H1 (cell line): ENCODE measurements around the gene SLC39A13. TPM values are rescaled to one million over a fixed set of nuclear protein-coding genes. Genes with fewer than 3 reads are reported as not detected.
A peak's percentile ranks its signal among the peaks of the same experiment; 100 is the strongest.

ENCODE experiments used
- CTCF ChIA-PET: fragments of 300-600 bp; sonication (Branson Sonifier 250); formaldehyde crosslinking; loops from one replicate; lab custom pipeline; 2021; ENCODE audit not compliant: partially characterized antibody; lab: Charles Lee
- POLR2A ChIA-PET: fragments of 300-600 bp; sonication (Branson Sonifier 250); formaldehyde crosslinking; loops from one replicate; lab custom pipeline; 2021; ENCODE audit warnings: inconsistent platforms; ENCODE audit not compliant: partially characterized antibody; lab: Charles Lee
- DNase-seq, 2 experiments: peaks; one replicate each; pipeline versions ENCODE4 v3.0.0 to v3.0.0-alpha.2; 2010 to 2022; ENCODE audit warnings: low spot score in 2 of 2, low read depth in 1 of 2, mixed read lengths in 1 of 2
- FAIRE-seq: peaks from 2 replicates; lab custom pipeline; 2011; peaks lifted over from hg19 to GRCh38; lab: Jason Lieb, UNC
- H2AFZ ChIP-seq: 2 replicates; pipeline ENCODE4 v1.8.1; 2012; ENCODE audit warnings: low read length, inconsistent platforms
- H2AK5ac ChIP-seq: 2 replicates; pipeline ENCODE4 v1.6.1; 2013; ENCODE audit warnings: low read depth, low read length
- H2BK120ac ChIP-seq: replicated peaks from 2 replicates; pipeline ENCODE3; 2013; ENCODE audit warnings: low read depth, low read length, inconsistent platforms
- H2BK12ac ChIP-seq: 2 replicates; pipeline ENCODE4 v1.6.1; 2013; ENCODE audit warnings: low read depth, low read length
- H2BK15ac ChIP-seq: 2 replicates; pipeline ENCODE4 v1.6.1; 2013; ENCODE audit warnings: low read length
- H2BK20ac ChIP-seq: 2 replicates; pipeline ENCODE4 v1.6.1; 2013; ENCODE audit warnings: low read length
- H2BK5ac ChIP-seq: 2 replicates; pipeline ENCODE4 v1.6.1; 2013; ENCODE audit warnings: low read depth, low read length
- H3K14ac ChIP-seq: 2 replicates; pipeline ENCODE4 v1.6.1; 2013; ENCODE audit warnings: inconsistent platforms; ENCODE audit not compliant: insufficient read length
- H3K18ac ChIP-seq: 2 replicates; pipeline ENCODE4 v1.6.1; 2013; ENCODE audit warnings: low read length; ENCODE audit errors: extremely low read depth
- H3K23ac ChIP-seq: 2 replicates; pipeline ENCODE4 v1.6.1; 2013; ENCODE audit warnings: inconsistent platforms; ENCODE audit not compliant: insufficient read length
- H3K23me2 ChIP-seq: 2 replicates; pipeline ENCODE4 v1.6.1; 2013; ENCODE audit warnings: low read depth, low read length
- H3K27ac ChIP-seq: 2 replicates; pipeline ENCODE4 v1.6.1; 2011; ENCODE audit warnings: low read depth, low read length, inconsistent platforms
- H3K27me3 ChIP-seq, 4 experiments: replicated peaks in 1 of 4; 1 replicate in 1 of 4; 2 replicates in 3 of 4; pipeline versions ENCODE4 v1.6.1 to v1.8.1; 2011 to 2013; ENCODE audit warnings: low read length in 3 of 4, mild to moderate bottlenecking in 3 of 4, inconsistent platforms in 2 of 4, mixed read lengths in 2 of 4, moderate library complexity in 1 of 4; ENCODE audit not compliant: control insufficient read depth in 3 of 4, insufficient read depth in 3 of 4; ENCODE audit errors: extremely low read depth in 1 of 4
- H3K36me3 ChIP-seq, 4 experiments: 2 replicates each; pipeline versions ENCODE4 v1.6.1 to v1.8.1; 2011 to 2013; ENCODE audit warnings: mild to moderate bottlenecking in 4 of 4, low read length in 3 of 4, moderate library complexity in 2 of 4, control low read depth in 1 of 4, inconsistent platforms in 1 of 4; ENCODE audit not compliant: insufficient read depth in 4 of 4, control insufficient read depth in 2 of 4
- H3K4ac ChIP-seq: replicated peaks from 2 replicates; pipeline ENCODE3; 2013; ENCODE audit warnings: low read length, low read depth, mixed read lengths, inconsistent platforms; ENCODE audit not compliant: insufficient read length
- H3K4me1 ChIP-seq, 4 experiments: replicated peaks in 1 of 4; 1 replicate in 1 of 4; 2 replicates in 3 of 4; pipeline versions ENCODE4 v1.6.1 to v1.8.1; 2011 to 2013; ENCODE audit warnings: low read length in 3 of 4, inconsistent platforms in 2 of 4, mixed read lengths in 1 of 4; ENCODE audit not compliant: insufficient read depth in 4 of 4, control insufficient read depth in 3 of 4
- H3K4me2 ChIP-seq, 2 experiments: 2 replicates each; pipeline versions ENCODE4 v1.6.1 to v1.8.1; 2011 to 2013; ENCODE audit warnings: low read depth in 2 of 2, low read length in 2 of 2, control low read depth in 1 of 2, inconsistent platforms in 1 of 2, mild to moderate bottlenecking in 1 of 2; ENCODE audit not compliant: insufficient read depth in 1 of 2
- H3K4me3 ChIP-seq, 4 experiments: fragments of 200-600, 300-600 bp in 1 of 4; sonication (generic), shearing (Covaris generic), sonication (Bioruptor Twin) in 1 of 4; 2 replicates each; pipeline versions ENCODE4 v1.5.1 to v1.8.1; 2011 to 2016; ENCODE audit warnings: low read length in 4 of 4, low read depth in 3 of 4, control low read depth in 2 of 4, inconsistent platforms in 2 of 4, mild to moderate bottlenecking in 2 of 4, mixed read lengths in 1 of 4, moderate library complexity in 1 of 4; ENCODE audit not compliant: insufficient read depth in 2 of 4; ENCODE audit errors: extremely low read depth in 1 of 4
- H3K56ac ChIP-seq: replicated peaks from 2 replicates; pipeline ENCODE3; 2013; ENCODE audit warnings: low read depth, mild to moderate bottlenecking, mixed read lengths, low read length, inconsistent platforms; ENCODE audit not compliant: insufficient read length
- H3K79me1 ChIP-seq: 2 replicates; pipeline ENCODE4 v1.6.1; 2013; ENCODE audit warnings: low read depth, low read length, control low read depth
- H3K79me2 ChIP-seq, 2 experiments: 2 replicates each; pipeline versions ENCODE4 v1.6.1 to v1.8.1; 2012 to 2013; ENCODE audit warnings: low read length in 2 of 2, mild to moderate bottlenecking in 2 of 2, inconsistent platforms in 1 of 2; ENCODE audit not compliant: insufficient read depth in 2 of 2, control insufficient read depth in 1 of 2
- H3K9ac ChIP-seq, 4 experiments: replicated peaks in 1 of 4; 1 replicate in 1 of 4; 2 replicates in 3 of 4; pipeline versions ENCODE4 v1.6.1 to v1.8.1; 2011 to 2013; ENCODE audit warnings: low read depth in 3 of 4, low read length in 3 of 4, control low read depth in 2 of 4, mild to moderate bottlenecking in 2 of 4, moderate library complexity in 2 of 4, inconsistent platforms in 1 of 4; ENCODE audit errors: extremely low read depth in 1 of 4
- H3K9me3 ChIP-seq, 2 experiments: 2 replicates each; pipeline versions ENCODE4 v1.6.1 to v1.8.1; 2012 to 2013; ENCODE audit warnings: mild to moderate bottlenecking in 2 of 2, moderate library complexity in 2 of 2, control low read depth in 1 of 2, inconsistent platforms in 1 of 2, low read depth in 1 of 2, low read length in 1 of 2, mixed read lengths in 1 of 2; ENCODE audit not compliant: insufficient read depth in 2 of 2
- H4K20me1 ChIP-seq, 2 experiments: replicated peaks in 1 of 2; 2 replicates each; pipeline versions ENCODE3 to v1.8.1; 2011 to 2013; ENCODE audit warnings: inconsistent platforms in 2 of 2, low read length in 2 of 2, mild to moderate bottlenecking in 1 of 2; ENCODE audit not compliant: insufficient read depth in 2 of 2, control insufficient read depth in 1 of 2
- H4K5ac ChIP-seq: 2 replicates; pipeline ENCODE4 v1.6.1; 2013; ENCODE audit warnings: low read length, low read depth, mixed read lengths, inconsistent platforms; ENCODE audit not compliant: insufficient read length
- H4K8ac ChIP-seq: 2 replicates; pipeline ENCODE4 v1.8.0; 2013; ENCODE audit warnings: mild to moderate bottlenecking, moderate library complexity, low read length, inconsistent platforms; ENCODE audit not compliant: insufficient read depth; ENCODE audit errors: extremely low read depth
- H4K91ac ChIP-seq: replicated peaks from 2 replicates; pipeline ENCODE3; 2013; ENCODE audit warnings: low read length, mixed read lengths, inconsistent platforms; ENCODE audit not compliant: insufficient read length
- CTBP2 ChIP-seq: IDR thresholded peaks from 2 replicates; pipeline ENCODE4 v1.7.0; 2011; ENCODE audit warnings: borderline replicate concordance, mild to moderate bottlenecking, moderate library complexity, mixed read lengths, low read length; ENCODE audit not compliant: insufficient read depth, insufficient read length
- CTCF ChIP-seq, 3 experiments: IDR thresholded peaks; 1 replicate in 2 of 3; 2 replicates in 1 of 3; pipeline versions ENCODE4 v1.5.1 to v1.6.1; 2011; ENCODE audit warnings: low read length in 3 of 3, mild to moderate bottlenecking in 3 of 3, inconsistent platforms in 2 of 3, low read depth in 1 of 3, moderate library complexity in 1 of 3; ENCODE audit not compliant: insufficient read depth in 1 of 3; ENCODE audit errors: control extremely low read depth in 1 of 3
- JUND ChIP-seq: IDR thresholded peaks from 2 replicates; pipeline ENCODE4 v1.6.1; 2011; ENCODE audit warnings: mild to moderate bottlenecking, improper control_type of control experiment, low read length
- SIX5 ChIP-seq: IDR thresholded peaks from 2 replicates; pipeline ENCODE4 v1.6.1; 2011; ENCODE audit warnings: mild to moderate bottlenecking, low read depth, low read length
- SRF ChIP-seq: IDR thresholded peaks from 2 replicates; pipeline ENCODE4 v1.6.1; 2011; ENCODE audit warnings: mild to moderate bottlenecking, low read depth, low read length, moderate library complexity
- TBP ChIP-seq: IDR thresholded peaks from 2 replicates; pipeline ENCODE4 v1.6.1; 2011; ENCODE audit warnings: low read depth, low read length, improper control_type of control experiment
- WGBS, 2 experiments: shearing (Covaris generic) in 1 of 2; methylation state at CpG; one replicate each; pipeline versions ENCODE4 v1.1.6 to v1.1.7; 2013 to 2015; ENCODE audit warnings: low lambda C conversion rate in 2 of 2, mixed read lengths in 2 of 2, inconsistent platforms in 1 of 2, low coverage in 1 of 2, missing lambda C conversion rate in 1 of 2; ENCODE audit not compliant: insufficient replicate concordance in 2 of 2, insufficient coverage in 1 of 2, insufficient read length in 1 of 2; ENCODE audit errors: extremely low coverage in 1 of 2, missing lambda C conversion rate in 1 of 2; 5-methylcytosine and 5-hydroxymethylcytosine counted together
- polyA plus RNA-seq, 7 experiments: library from polyadenylated mRNA; depleted of rRNA in 3 of 7; stranded (reverse) in 5 of 7; unstranded in 2 of 7; fragments of >200 nt in 5 of 7; fragments of 200-250 nt in 2 of 7; gene quantifications; 1 replicate in 5 of 7; 2 replicates in 1 of 7; 4 replicates in 1 of 7; pipeline versions ENCODE4 v1.2.1 to v1.2.3, GENCODE V29; 2011 to 2013; ENCODE audit warnings: missing spikeins in 2 of 7, mixed read lengths in 2 of 7
- total RNA-seq: library from RNA; stranded (reverse); fragmentation: NEBNext Ultra II Directional; extraction: Animal tissue kit (Norgen Biotek cat#: 25700); gene quantifications from 2 replicates; pipeline ENCODE4 v1.2.1, GENCODE V29; 2021

SLC39A13 gene
- total and polyA plus RNA-seq, 2 of the 8 experiments (the other 6 are each of a cell fraction or from before 2014, with no cell fraction given), result 23.2 to 30.0 TPM

- FAIRE-seq, result no peak
- WGBS, 2 experiments, result 84% methylated on average over 5 of the region's 5 CpGs; no CpG with 5 or more reads in 1 of the 2 experiments
These were observed 33.7 kb upstream of the SLC39A13 start for GRCh38 chr11:47374720-47375019.

More at GRCh38 chr11:47374720-47375019, 33.7 kb upstream of the SLC39A13 start:
- no peaks in the 10 kb centered on the region for H3K79me1 ChIP-seq
- H3K4me3 ChIP-seq, result no peak overlapping the region
- H2BK120ac ChIP-seq, result no peak overlapping the region
- H3K4me1 ChIP-seq, result peaks cover 0 to 5% (median 2%) of the 10 kb centered on the region in 4 experiments; a peak in 5 of 7 replicates
- H3K27ac ChIP-seq, result no peak overlapping the region
- no peak overlapping the region for H3K4me2 ChIP-seq
- no peak overlapping the region for H3K23ac ChIP-seq
- no peak overlapping the region for H3K56ac ChIP-seq
- H3K27me3 ChIP-seq, result no peaks in the 10 kb centered on the region
- no peak overlapping the region for H2AK5ac ChIP-seq
- TF ChIP-seq SRF (no peak), CTCF (IDR thresholded peaks at IDR 0.05; ENCODE audit: control extremely low read depth in 1 of 3, insufficient read depth in 1 of 3, low read depth in 1 of 3, low read length in 3 of 3) (no peak), CTBP2 (no peak), TBP (no peak), SIX5 (no peak), JUND (no peak)
- no peaks in the 10 kb centered on the region for H3K79me2 ChIP-seq
- no peak overlapping the region for H2BK5ac ChIP-seq
- H2BK20ac ChIP-seq, result no peak overlapping the region
- no peaks in the 10 kb centered on the region for H3K36me3 ChIP-seq
- no peaks in the 10 kb centered on the region for H4K20me1 ChIP-seq
- H2AFZ ChIP-seq, result no peak overlapping the region; the same call in 1 of the 2 replicates
- H3K9ac ChIP-seq, result no peak overlapping the region
- CTCF ChIA-PET, result interaction anchor here (0.6 to 4.7 kb wide), 27 partner anchors 8 to 586 kb away, joined by 3 to 78 read pairs (median 5); partner anchors contain the start of genes MYBPC3, RAPSN and SLC39A13
- no peak overlapping the region for H2BK15ac ChIP-seq
- no peak for DNase-seq
- H3K23me2 ChIP-seq, result peaks cover 4% of the 10 kb centered on the region; the same call in 1 of the 2 replicates
- no peak overlapping the region for H3K18ac ChIP-seq
- no peak overlapping the region for H3K4ac ChIP-seq
- H3K14ac ChIP-seq, result no peak overlapping the region
- no peak overlapping the region for H2BK12ac ChIP-seq
- no peaks in the 10 kb centered on the region for H3K9me3 ChIP-seq
- POLR2A ChIA-PET, result interaction anchor here (0.8 to 1.6 kb wide), 2 partner anchors 38 to 44 kb away, joined by 3 to 4 read pairs; no protein-coding TSS in a partner anchor
- H4K5ac ChIP-seq, result no peak overlapping the region
- peak overlapping the region; percentile 84; the same call in 1 of the 2 replicates for H4K8ac ChIP-seq
- H4K91ac ChIP-seq, result no peak overlapping the region
